HG03135 (cell line): ENCODE data around the gene CNNM1.

Source experiments
- ATAC-seq: cut with Tn5 transposase; IDR thresholded peaks from one replicate; pipeline ENCODE4 v1.9.1; 2021; ENCODE audit warnings: mild to moderate bottlenecking, moderate library complexity; ENCODE audit not compliant: unreplicated experiment

CNNM1 gene

DNA sequence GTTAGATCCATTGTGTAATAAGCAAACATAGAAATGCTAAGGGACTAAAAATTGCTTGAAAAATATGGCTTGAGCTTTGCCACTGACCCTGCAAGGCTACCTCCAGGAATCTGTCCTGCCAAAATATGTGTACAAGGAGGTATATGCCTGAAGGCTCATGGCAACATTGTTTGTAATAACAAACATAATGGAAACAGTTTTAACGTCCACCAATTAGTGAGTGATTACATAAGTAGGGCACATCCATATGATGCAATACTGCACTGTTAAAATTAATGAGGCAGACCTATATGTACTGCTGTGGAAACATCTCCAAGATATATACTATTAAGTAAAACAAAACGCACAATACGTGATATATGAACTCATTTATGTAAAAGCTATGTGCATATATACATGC, 114.3 kb downstream of the CNNM1 start:
- no peak for ATAC-seq
